ENCODE data around the gene GINS2. TPM values are rescaled to one million over a fixed set of nuclear protein-coding genes. Genes with fewer than 3 reads are reported as not detected.
A peak's percentile ranks its signal among the peaks of the same experiment; 100 is the strongest.

GINS2 gene
- total and polyA plus RNA-seq, 8 donors, result 0.37 to 1.9 (median 0.79) TPM

DNA sequence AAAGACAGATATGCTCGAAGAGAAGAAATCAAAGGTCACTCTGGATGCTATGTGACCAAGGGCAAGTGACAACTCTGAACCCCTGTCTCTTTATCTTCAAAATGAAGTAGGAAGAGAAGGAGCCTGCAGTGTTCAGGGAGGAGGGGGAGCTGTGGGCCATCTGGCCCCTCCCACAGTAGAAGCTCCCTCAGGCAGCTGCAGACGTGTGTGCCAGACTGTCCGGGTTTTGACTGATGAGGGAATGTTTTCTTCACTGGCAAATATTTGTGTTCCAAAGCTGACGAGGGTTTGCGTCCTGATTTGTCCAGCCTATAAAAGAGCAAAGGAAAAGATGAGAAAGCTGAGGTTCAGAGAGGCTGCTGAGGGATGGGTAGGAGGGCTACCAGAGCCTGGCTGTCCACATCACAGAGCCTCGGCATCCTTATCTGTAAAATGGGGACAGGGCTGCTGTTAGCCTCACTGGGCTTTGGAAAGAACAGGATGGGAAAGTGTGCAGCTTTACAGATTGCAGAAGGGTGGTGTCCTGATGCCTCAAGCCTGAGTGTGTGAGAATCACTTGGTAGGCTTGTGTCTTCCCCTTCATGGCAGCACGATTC, 1.8 kb upstream of the GINS2 start:
- Histone ChIP-seq H3K4me3 (no peak overlapping the region), H3K36me3 (no peaks in the 10 kb centered on the region), H3K4me1 (peaks cover 5 to 7% (median 7%) of the 10 kb centered on the region in 3 donors), H3K27me3 (no peaks in the 10 kb centered on the region), H3K27ac (no peak overlapping the region), H3K9me3 (no peaks in the 10 kb centered on the region)
- WGBS, 2 donors, result 20 to 21% methylated on average over 7 of the region's 7 CpGs
- DNase-seq, result peak in 1 of 6 donors; percentile 22
- intact Hi-C loops (cut with DNase I), result no loop called here
- TF ChIP-seq, protein P1, sequence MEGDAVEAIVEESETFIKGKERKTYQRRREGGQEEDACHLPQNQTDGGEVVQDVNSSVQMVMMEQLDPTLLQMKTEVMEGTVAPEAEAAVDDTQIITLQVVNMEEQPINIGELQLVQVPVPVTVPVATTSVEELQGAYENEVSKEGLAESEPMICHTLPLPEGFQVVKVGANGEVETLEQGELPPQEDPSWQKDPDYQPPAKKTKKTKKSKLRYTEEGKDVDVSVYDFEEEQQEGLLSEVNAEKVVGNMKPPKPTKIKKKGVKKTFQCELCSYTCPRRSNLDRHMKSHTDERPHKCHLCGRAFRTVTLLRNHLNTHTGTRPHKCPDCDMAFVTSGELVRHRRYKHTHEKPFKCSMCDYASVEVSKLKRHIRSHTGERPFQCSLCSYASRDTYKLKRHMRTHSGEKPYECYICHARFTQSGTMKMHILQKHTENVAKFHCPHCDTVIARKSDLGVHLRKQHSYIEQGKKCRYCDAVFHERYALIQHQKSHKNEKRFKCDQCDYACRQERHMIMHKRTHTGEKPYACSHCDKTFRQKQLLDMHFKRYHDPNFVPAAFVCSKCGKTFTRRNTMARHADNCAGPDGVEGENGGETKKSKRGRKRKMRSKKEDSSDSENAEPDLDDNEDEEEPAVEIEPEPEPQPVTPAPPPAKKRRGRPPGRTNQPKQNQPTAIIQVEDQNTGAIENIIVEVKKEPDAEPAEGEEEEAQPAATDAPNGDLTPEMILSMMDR (IDR thresholded peaks at IDR 0.05), result no peak
- ATAC-seq, result peak in 1 of 4 donors; percentile 9
- no peak for FAIRE-seq

DNA sequence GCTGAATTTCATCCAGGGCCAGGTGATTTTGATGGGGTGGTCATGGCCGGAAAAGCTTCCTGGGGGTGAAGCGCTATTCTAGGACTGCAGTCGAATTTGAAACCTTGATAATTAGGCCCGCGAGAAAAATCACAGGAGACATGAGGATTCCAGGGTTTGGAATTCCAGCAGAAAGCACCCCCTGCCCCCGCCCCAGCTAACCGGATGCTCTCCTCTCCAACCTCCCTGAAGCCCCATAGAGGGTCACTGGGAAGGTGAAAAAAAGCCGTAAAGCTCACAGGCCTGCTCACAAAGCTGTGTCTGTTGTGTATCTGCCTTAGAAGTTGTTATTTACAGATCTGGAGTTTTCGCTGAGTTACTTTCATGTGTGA, 1.2 kb upstream of the GINS2 start:
- 42 to 43% methylated on average over 9 of the region's 9 CpGs for WGBS, 2 donors
- Histone ChIP-seq H3K4me3 (no peak overlapping the region), H3K4me1 (peaks cover 5 to 7% (median 7%) of the 10 kb centered on the region in 3 donors), H3K36me3 (no peaks in the 10 kb centered on the region), H3K27me3 (no peaks in the 10 kb centered on the region), H3K27ac (no peak overlapping the region), H3K9me3 (no peaks in the 10 kb centered on the region)
- TF ChIP-seq, protein P1 (IDR thresholded peaks at IDR 0.05), result no peak
- no peak for FAIRE-seq
- DNase-seq, result peak in 1 of 6 donors; percentile 19
- intact Hi-C loops (cut with DNase I), result no loop called here
- ATAC-seq, result no peak

DNA sequence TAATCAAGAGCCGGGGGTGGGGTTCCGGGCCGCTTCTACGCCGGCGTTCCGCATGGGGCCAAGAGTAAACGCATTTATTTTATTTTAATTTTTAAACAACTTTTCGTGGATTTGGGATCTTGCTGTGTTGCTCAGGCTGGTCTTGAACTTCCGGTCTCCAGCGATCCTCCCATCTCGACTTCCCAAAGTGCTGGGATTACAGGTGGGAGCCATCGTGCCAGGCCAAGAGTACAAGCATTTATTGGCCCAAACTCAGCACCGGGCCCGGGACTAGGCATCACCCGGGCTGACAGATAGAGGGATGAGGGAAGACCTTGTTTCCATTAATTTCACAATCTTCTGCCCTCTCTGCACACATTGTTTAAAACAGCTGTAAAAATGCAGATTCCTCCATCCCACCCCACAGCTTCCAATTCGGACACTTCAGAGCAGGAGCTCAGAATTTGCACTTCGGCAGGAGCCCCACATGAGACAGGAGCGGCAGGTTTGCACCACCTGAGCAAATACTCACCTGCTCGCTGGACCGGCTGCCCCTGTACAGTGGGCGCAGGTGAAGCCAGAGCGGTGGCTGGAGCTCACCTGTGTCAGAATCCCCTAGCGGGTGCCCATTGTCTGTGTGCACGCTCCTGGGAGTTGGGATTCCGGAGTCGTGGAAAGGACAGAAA, 663 bp upstream of the GINS2 start:
- H3K36me3 ChIP-seq, result no peaks in the 10 kb centered on the region
- peaks cover 5 to 7% (median 7%) of the 10 kb centered on the region in 3 donors for H3K4me1 ChIP-seq
- WGBS, 2 donors, result 9 to 10% methylated on average over 27 of the region's 27 CpGs
- intact Hi-C loops (cut with DNase I), result no loop called here
- ATAC-seq, result peak; percentile 20 to 62 (median 46)
- no peak for FAIRE-seq
- H3K27ac ChIP-seq, result no peak overlapping the region
- no peaks in the 10 kb centered on the region for H3K9me3 ChIP-seq
- peak in 2 of 6 donors; percentile 26 to 67 for DNase-seq
- H3K4me3 ChIP-seq, result peak overlapping the region; percentile 31 to 74 (median 41)
- no peaks in the 10 kb centered on the region for H3K27me3 ChIP-seq
- TF ChIP-seq, protein P1 (IDR thresholded peaks at IDR 0.05), result no peak

- Histone ChIP-seq H3K27me3 (no peaks in the 10 kb centered on the region), H3K9me3 (no peaks in the 10 kb centered on the region), H3K36me3 (no peaks in the 10 kb centered on the region), H3K27ac (no peak overlapping the region), H3K4me3 (peak overlapping the region in 2 of 4 donors; percentile 45 to 74), H3K4me1 (peaks cover 5 to 7% (median 7%) of the 10 kb centered on the region in 3 donors)
- intact Hi-C loops (cut with DNase I), result no loop called here
- WGBS, 2 donors, result 71 to 72% methylated on average over 49 of the region's 49 CpGs
- DNase-seq, result peak in 1 of 6 donors; percentile 68
- TF ChIP-seq, protein P1 (IDR thresholded peaks at IDR 0.05), result no peak
- FAIRE-seq, result no peak
- no peak for ATAC-seq
These were observed 893 bp downstream of the GINS2 start for GRCh38 chr16:85687651-85688471.

Measured in pancreas (tissue), 10 donors.